Stimulated activated CD8-positive, alpha-beta memory T cell treated with anti-CD3 and anti-CD28 coated beads, Interleukin-7, amount 100 ng/mL, for 24 hours (primary cell): Measurements from ENCODE around the gene PAXX.

ENCODE experiments used
- DNase-seq: peaks from one replicate; pipeline ENCODE4 v3.0.0-alpha.2; 2020; ENCODE audit warnings: low read depth

The PAXX gene, protein sequence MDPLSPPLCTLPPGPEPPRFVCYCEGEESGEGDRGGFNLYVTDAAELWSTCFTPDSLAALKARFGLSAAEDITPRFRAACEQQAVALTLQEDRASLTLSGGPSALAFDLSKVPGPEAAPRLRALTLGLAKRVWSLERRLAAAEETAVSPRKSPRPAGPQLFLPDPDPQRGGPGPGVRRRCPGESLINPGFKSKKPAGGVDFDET

DNA sequence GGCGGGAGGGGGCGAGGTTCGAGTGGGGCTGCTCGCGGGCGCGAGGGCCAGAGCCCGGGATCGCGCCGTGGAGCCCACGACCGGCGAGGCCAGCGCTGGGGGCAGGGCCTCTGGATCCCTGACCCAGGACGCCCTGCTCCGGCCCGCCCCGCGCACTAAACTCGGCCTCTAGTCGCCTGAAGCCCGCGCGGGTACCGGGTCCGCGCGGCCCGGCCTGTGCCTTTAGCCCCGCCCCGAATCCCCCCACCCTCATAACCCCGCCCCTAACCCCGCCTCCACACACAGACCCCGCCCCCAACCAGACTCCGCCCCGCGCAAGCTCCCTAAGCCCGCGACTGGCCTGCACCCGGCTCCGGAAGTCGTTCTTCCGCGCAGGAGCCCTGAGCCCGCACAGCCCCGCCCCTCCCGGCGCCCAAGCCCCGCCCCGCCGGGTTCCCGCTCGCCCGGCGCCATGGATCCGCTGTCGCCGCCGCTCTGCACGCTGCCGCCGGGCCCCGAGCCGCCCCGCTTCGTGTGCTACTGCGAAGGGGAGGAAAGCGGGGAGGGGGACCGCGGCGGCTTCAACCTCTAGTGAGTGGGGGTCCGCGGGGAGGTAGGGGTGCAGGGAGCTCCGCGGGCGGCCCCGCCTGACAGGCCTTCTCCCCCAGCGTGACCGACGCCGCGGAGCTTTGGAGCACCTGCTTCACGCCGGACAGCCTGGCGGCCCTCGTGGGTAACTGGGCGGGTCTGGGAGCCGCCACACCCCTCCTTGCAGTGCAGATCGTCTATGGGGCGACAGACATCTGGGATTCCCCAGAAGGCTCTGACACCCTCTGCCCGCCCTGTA, at the start of gene PAXX:
Gene PAXX (plus strand): TSS at position 430 of the 826 bp plus-strand sequence. CDS start 22 bp downstream, at position 452.
- DNase-seq = peak; percentile 85

DNA sequence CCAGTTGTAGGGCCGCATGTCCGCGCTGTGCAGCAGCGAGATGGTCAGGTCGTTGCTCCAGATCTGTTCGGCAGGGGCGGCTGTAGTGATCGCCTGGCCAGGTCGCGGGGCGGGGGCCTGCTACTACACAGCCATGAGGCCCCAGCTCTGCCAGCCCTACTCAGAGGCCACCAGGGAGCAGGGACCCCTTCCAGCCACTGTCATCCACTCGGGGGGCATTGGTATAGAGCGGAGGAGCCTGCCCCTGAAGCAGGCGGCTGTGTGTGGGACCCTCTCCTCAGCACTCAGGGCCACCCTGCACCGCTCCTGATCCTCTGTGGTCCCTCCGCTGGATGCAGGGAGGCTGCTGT, 49.4 kb upstream of the PAXX start:
- DNase-seq = no peak

GRCh38 chr9:136943291-136944211, 48.7 kb upstream of the PAXX start:
- DNase-seq = no peak

DNA sequence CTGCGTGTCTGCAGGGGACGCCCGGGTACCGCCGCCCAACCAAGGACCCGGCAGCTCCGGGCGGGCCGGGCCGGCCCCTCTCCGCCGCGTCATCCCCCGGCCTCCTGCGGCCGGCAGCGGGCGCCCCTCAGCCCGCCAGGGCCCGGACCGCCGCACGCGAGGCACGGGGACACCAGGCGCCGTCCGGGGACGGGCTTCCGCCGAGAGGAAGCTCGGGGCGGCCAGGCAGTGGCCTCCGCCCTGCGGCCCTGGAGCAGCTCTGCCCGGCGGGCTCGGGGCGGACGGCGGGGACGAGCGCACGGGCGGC, 48.1 kb upstream of the PAXX start:
- DNase-seq = no peak

GRCh38 chr9:136944519-136945332, 47.5 kb upstream of the PAXX start, which contains the start of the genes C8G and FBXW5:
TSS of gene C8G (plus strand) at chr9:136945243. CDS start at chr9:136945321, 78 bp downstream.
TSS of gene FBXW5 (minus strand) at chr9:136944738. CDS start at chr9:136944083, 655 bp downstream.
- peak; percentile 83 for DNase-seq

GRCh38 chr9:136945333-136946227, 46.6 kb upstream of the PAXX start:
- DNase-seq = no peak

GRCh38 chr9:136946228-136947027, 45.8 kb upstream of the PAXX start:
- DNase-seq = no peak

GRCh38 chr9:136947028-136947891, 45.0 kb upstream of the PAXX start:
- DNase-seq = no peak

- DNase-seq = no peak
These were observed 44.2 kb upstream of the PAXX start for GRCh38 chr9:136947955-136948510.

GRCh38 chr9:136949239-136949816, 42.9 kb upstream of the PAXX start:
- no peak for DNase-seq

DNA sequence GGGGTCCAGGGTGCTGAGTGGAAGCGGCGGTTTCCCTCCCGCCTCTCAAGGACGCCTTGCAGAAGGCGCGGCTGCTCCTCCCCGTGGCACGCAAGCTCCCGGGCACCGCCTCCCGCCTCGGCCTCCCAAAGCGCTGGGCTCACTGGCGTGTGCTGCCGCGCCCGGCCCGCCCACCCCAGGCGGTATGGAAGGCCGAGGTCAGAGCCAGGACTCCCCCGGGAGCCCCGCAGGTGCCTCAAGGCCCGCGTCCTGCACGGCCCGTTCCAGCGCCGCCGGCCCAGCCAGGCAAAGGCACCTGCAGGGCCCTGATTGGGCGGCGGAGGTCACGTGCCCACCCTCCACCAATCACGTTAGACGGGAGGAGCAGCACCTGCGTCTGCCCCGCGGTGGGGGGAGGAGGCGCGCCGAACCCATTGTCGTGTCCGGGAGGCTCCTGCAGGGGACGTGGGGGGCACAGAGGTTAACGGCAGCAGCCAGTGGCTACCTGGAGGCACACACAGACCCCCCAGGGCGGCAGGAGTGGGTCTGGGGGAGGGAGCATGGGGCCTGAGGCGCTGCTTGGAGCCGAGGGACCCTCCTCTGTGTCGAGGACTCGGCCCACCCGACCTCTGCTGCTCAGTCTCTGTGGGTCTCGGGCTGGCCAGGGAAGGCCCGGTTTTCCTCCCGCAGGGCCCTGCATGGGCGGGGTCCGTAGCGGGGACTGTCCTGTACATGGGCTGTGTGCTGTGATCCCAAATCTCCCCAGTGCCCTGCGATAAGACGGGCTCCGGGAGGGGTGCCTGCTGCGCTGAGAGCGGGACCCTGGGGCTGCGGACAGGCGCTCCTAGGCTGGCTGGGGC, 42.2 kb upstream of the PAXX start:
- peak; percentile 94 for DNase-seq

DNA sequence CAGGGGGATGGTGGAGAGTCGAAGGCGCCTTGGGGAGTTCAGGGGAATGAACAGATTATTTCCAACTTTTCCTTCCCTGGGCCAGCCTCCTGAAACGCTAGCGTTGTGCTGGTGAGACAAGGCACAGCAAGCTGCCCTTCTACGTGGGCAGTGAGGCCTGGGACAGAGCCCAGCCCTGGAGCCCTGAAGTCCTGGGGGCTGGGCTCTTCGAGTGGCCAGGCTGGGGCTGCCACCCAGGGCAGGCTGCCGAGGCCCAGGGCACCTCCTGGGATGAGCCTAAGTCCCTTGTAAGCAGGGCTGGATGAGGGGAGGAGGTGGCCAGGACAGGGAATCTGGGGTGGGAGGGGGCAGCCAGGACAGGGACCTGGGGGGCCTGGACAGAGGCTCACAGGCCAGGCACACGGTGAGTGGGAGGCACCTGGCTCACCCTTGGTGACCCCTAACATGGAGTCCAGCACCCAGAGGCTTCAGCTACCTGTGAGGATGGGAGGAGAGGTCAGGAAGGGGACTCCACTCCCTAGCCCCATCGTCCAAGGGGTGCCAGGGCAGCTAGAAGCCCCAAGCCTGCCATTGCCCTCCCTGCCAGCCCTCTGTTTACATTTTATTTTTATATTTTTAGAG, 41.5 kb upstream of the PAXX start:
- no peak for DNase-seq

DNA sequence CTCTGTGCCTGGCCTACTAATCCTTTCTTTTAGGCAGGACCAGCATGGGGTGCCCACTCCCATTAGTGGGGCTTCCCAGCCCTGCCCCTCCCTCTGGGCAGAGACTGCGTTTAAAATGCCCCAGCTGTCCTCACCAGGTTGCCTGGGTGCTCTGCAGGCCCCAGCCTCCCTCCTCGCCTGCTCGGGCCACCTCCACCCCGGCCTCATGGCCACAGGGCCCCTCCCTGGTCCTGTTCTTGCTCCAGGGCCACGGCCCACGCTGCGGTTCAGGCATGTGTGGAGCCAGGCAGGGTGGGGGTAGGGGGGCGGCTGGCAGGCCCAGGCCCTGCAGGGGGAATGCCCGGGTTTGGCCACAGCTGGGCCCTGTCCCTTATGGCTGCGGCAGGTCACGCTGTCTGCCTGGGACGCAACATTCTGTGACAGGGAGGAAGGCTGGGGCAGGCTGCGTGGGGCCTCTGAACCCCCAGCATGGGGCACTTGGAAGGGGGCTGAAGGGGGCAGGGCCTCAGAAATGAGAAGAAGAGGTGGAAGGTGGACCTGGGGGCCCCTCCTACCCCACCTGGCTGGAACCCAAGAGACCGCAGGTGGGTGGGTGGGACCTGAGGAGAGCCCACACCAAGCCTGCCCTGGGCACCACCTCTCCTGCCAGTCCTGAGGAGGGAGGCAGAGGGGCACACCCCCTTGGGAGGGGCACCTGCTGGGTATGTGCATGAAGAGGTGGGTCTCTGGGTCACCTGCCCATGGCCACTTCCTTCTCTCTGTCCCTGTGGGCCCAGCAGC, 40.5 kb upstream of the PAXX start, which contains the start of gene LCN12:
Gene LCN12 (plus strand): TSS at position 733 of the 780 bp plus-strand sequence. CDS start 55 bp downstream, outside the sequence.
- DNase-seq = no peak

DNA sequence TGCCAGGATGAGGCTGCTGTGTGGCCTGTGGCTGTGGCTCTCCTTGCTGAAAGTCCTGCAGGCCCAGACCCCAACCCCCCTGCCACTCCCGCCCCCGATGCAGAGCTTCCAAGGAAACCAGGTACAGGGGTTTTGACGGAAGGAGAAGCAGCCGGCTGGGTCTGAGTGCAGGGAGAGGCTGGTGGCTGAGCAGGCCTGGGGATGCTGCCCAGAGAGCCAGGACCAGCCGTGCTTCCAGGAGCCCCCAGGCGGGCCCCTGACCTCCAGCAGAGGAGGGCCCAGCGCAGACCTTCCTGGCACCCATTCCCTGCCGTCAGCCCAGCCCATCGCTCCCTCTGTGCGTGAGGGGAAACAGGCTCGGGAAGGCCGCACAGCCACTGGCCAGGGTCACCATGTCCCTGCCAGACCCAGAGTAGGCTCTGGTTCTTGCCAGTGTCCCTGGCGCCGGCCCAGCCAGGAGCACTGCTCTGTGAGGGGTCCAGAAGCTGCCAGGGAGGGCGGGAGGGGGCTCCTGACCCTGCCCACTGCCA, 39.8 kb upstream of the PAXX start:
- DNase-seq = no peak
